ENCODE results near the gene APBB2. TPM values are rescaled to one million over a fixed set of nuclear protein-coding genes. Genes with fewer than 3 reads are reported as not detected.
A peak's percentile ranks its signal among the peaks of the same experiment; 100 is the strongest.

Gene APBB2
- total and polyA plus RNA-seq, 2 of the 8 experiments (the other 6 are each of a cell fraction or from before 2014, with no cell fraction given), result 58.7 to 59.4 TPM

DNA sequence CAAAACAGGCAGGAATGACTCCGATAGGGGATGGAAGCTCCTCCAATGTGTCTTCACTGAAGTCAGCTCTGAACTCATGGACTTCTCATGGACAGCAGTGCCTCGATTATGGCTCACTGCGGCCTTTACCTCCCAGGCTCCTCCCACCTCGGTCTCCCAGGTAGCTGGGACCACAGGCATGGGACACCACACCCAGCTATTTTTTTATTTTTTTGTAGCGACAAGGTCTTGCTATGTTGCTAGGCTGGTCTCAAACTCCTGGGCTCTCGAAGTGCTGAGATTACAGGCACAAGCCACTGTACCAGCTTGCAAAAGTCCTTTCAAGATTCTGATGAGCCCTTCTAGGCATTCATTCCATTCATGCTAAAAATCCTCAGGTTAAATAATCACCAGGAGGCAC lies 283.1 kb downstream of the APBB2 start:
- ChIA-PET POLR2A (ENCODE audit: partially characterized antibody) (interaction anchor here (0.8 to 2.2 kb wide), 2 partner anchors 23 to 325 kb away, joined by 3 to 7 read pairs; partner anchors contain the start of gene UCHL1), CTCF (ENCODE audit: partially characterized antibody) (interaction anchor here (0.6 to 4.6 kb wide), 13 partner anchors 8 to 286 kb away, joined by 3 to 28 read pairs (median 5); partner anchors contain the start of gene APBB2)
- Histone ChIP-seq H3K14ac (ENCODE audit: insufficient read length) (no peak overlapping the region), H2BK5ac (ENCODE audit: low read depth, low read length) (no peak overlapping the region), H3K4ac (replicated peaks; ENCODE audit: insufficient read length, low read depth, low read length) (no peak overlapping the region), H2BK120ac (replicated peaks; ENCODE audit: low read depth, low read length) (peak overlapping the region; percentile 29), H3K79me1 (ENCODE audit: low read depth, low read length) (no peaks in the 10 kb centered on the region), H2AFZ (ENCODE audit: low read length) (no peak overlapping the region), H3K56ac (replicated peaks; ENCODE audit: insufficient read length, low read depth, low read length) (no peak overlapping the region), H4K8ac (ENCODE audit: extremely low read depth, insufficient read depth, low read length) (no peak overlapping the region; the same call in 1 of the 2 replicates), H4K91ac (replicated peaks; ENCODE audit: insufficient read length, low read length) (no peak overlapping the region), H3K4me1 (replicated peaks in 1 of 4; ENCODE audit: control insufficient read depth in 3 of 4, insufficient read depth in 4 of 4, low read length in 3 of 4) (peaks cover 5 to 16% (median 13%) of the 10 kb centered on the region in 4 experiments; a peak in 5 of 7 replicates), H3K4me2 (ENCODE audit: insufficient read depth in 1 of 2, low read depth in 2 of 2, low read length in 2 of 2) (no peak overlapping the region), H2BK20ac (ENCODE audit: low read length) (no peak overlapping the region), H3K36me3 (ENCODE audit: control insufficient read depth in 2 of 4, insufficient read depth in 4 of 4, low read length in 3 of 4) (no peaks in the 10 kb centered on the region), H3K27me3 (replicated peaks in 1 of 4; ENCODE audit: control insufficient read depth in 3 of 4, extremely low read depth in 1 of 4, insufficient read depth in 3 of 4, low read length in 3 of 4) (no peaks in the 10 kb centered on the region), H3K18ac (ENCODE audit: extremely low read depth, low read length) (peak overlapping the region; percentile 56; the same call in 1 of the 2 replicates), H3K9me3 (ENCODE audit: insufficient read depth in 2 of 2, low read depth in 1 of 2, low read length in 1 of 2) (no peaks in the 10 kb centered on the region), H2BK15ac (ENCODE audit: low read length) (no peak overlapping the region), H2BK12ac (ENCODE audit: low read depth, low read length) (no peak overlapping the region), H4K20me1 (replicated peaks in 1 of 2; ENCODE audit: control insufficient read depth in 1 of 2, insufficient read depth in 2 of 2, low read length in 2 of 2) (no peaks in the 10 kb centered on the region), H4K5ac (ENCODE audit: insufficient read length, low read depth, low read length) (no peak overlapping the region), H3K23ac (ENCODE audit: insufficient read length) (peak overlapping the region; percentile 84), H3K9ac (replicated peaks in 1 of 4; ENCODE audit: extremely low read depth in 1 of 4, low read depth in 3 of 4, low read length in 3 of 4) (no peak overlapping the region), H3K79me2 (ENCODE audit: control insufficient read depth in 1 of 2, insufficient read depth in 2 of 2, low read length in 2 of 2) (no peaks in the 10 kb centered on the region), H2AK5ac (ENCODE audit: low read depth, low read length) (no peak overlapping the region; the same call in 1 of the 2 replicates), H3K23me2 (ENCODE audit: low read depth, low read length) (no peaks in the 10 kb centered on the region), H3K4me3 (ENCODE audit: extremely low read depth in 1 of 4, insufficient read depth in 2 of 4, low read depth in 3 of 4, low read length in 4 of 4) (no peak overlapping the region), H3K27ac (ENCODE audit: low read depth, low read length) (no peak overlapping the region)
- no peak for FAIRE-seq
- no peak for DNase-seq (ENCODE audit: low read depth in 1 of 2, low spot score in 2 of 2)
- WGBS, 2 experiments (ENCODE audit: extremely low coverage in 1 of 2, insufficient coverage in 1 of 2, insufficient read length in 1 of 2, insufficient replicate concordance in 2 of 2, low coverage in 1 of 2, low lambda C conversion rate in 2 of 2, missing lambda C conversion rate in 1 of 2), result 86% methylated on average over 6 of the region's 6 CpGs; no CpG with 5 or more reads in 1 of the 2 experiments
- TF ChIP-seq PHF8 (conservative IDR thresholded peaks at IDR 0.05; ENCODE audit: low read depth, low read length) (no peak), SAP30 (IDR thresholded peaks at IDR 0.05; ENCODE audit: insufficient read depth, insufficient replicate concordance, low read length) (no peak), RFX5 (IDR thresholded peaks at IDR 0.05; ENCODE audit: borderline replicate concordance, low read depth, low read length) (no peak), YY1 (IDR thresholded peaks at IDR 0.05; ENCODE audit: low read depth, low read length) (no peak), POLR2AphosphoS5 (IDR thresholded peaks at IDR 0.05; ENCODE audit: low read depth, low read length) (no peak), NRF1 (IDR thresholded peaks at IDR 0.05; ENCODE audit: low read depth, low read length) (no peak), JUN (IDR thresholded peaks at IDR 0.05; ENCODE audit: low read depth, low read length) (no peak), KDM5A (IDR thresholded peaks at IDR 0.05; ENCODE audit: low read length) (no peak), TAF1 (IDR thresholded peaks at IDR 0.05; ENCODE audit: low read depth, low read length) (no peak)

All from H1 (cell line).